ENCODE results near the gene FUS.

Gene FUS

GRCh38 chr16:31202414-31203375, 22.8 kb downstream of the FUS start, which contains the start of gene PYCARD:
Gene PYCARD (minus strand): TSS chr16:31202760. CDS start chr16:31202690, 70 bp downstream.
- no peak for DNase-seq (ENCODE audit: low spot score)

DNA sequence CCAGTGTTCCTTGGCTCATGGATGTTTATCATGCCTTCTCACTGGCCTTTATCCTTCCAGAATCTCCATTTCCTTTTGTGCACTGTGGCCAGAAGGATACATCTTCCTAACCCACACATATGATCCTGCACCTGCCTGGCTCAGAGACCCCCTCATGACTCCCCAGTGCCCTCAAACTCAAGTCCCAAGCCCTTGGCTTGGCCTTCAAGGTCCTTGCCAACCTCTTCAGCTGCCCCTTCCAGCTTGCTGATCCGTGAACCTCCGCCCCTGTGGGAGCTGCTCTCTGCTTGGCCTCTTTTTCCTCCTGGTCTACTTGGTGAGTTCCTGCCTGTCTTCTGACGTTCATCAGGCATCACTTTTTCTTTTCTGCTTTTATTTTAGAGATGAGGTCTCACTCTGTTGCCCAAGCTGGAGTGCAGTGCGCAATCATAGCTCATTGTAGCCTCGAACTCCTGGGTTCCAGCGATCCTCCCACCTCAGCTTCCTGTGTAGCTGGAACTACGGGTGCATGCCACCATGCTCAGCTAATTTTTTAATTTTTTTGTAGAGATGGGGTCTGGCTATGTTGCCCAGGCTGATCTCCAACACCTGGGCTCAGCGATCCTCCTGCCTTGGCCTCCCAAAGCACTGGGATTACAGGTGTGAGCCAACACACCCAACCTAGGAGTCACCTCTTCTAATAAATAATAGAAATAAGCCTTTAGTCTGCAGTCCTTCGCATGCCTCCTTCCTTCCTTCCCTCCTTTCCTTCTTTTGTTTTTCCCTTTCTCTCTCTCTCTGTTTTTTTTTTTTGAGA, 25.1 kb downstream of the FUS start:
- no peak for DNase-seq (ENCODE audit: low spot score)

DNA sequence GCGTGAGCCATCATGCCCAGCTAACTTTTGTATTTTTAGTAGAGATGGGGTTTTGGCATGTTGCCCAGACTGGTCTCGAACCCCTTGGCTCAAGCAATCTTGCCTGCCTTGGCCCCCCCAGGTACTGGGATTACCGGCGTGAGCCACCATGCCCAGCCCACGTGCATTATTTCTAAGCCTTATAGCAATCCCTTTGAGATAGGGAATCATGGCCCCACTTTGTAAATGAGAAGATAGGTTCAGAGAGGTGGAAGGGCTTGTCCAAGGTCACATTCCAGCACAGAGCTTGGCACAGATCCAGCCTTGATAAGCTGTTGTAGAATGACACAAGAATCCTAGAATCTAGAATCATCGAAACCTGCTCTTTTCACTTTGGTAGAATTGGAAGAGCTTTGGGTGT, 26.8 kb downstream of the FUS start:
- no peak for DNase-seq (ENCODE audit: low spot score)

DNA sequence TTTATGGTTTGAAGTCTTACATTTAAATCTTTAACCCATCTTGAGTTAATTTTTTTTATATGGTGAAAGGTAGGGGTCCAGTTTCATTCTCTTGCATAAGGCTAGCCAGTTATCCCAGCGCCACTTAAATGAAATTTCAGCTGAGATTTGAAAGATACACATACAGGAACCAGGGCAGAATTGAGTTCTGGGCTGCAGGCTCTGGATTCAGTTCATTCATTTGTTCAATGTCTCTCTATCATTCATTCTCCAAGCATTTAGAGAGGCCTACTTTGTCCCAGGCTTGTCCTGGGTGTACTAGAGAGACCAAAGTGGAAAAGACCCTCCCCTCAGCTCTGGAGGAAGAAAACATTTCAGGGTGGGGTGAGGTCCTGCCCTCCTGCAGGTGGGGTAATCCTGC, 33.4 kb downstream of the FUS start:
- no peak for DNase-seq (ENCODE audit: low spot score)

GRCh38 chr16:31213877-31214707, 34.2 kb downstream of the FUS start, which contains the start of gene TRIM72:
Gene TRIM72 (plus strand): TSS chr16:31214119. CDS start chr16:31214739, 620 bp downstream.
- DNase-seq (ENCODE audit: low spot score): no peak

DNA sequence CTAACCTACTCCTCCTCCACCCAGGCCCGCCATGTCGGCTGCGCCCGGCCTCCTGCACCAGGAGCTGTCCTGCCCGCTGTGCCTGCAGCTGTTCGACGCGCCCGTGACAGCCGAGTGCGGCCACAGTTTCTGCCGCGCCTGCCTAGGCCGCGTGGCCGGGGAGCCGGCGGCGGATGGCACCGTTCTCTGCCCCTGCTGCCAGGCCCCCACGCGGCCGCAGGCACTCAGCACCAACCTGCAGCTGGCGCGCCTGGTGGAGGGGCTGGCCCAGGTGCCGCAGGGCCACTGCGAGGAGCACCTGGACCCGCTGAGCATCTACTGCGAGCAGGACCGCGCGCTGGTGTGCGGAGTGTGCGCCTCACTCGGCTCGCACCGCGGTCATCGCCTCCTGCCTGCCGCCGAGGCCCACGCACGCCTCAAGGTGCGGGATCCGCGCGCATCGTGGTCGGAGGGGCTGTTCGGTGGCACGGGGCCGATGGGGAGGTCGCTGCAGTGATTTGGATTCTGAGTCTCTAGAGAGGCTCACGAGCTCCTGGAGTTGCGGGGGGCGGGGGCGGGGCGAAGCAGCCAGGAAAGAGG, 34.9 kb downstream of the FUS start:
- no peak for DNase-seq (ENCODE audit: low spot score)

GRCh38 chr16:31215287-31216162, 35.6 kb downstream of the FUS start:
- DNase-seq (ENCODE audit: low spot score): no peak

DNA sequence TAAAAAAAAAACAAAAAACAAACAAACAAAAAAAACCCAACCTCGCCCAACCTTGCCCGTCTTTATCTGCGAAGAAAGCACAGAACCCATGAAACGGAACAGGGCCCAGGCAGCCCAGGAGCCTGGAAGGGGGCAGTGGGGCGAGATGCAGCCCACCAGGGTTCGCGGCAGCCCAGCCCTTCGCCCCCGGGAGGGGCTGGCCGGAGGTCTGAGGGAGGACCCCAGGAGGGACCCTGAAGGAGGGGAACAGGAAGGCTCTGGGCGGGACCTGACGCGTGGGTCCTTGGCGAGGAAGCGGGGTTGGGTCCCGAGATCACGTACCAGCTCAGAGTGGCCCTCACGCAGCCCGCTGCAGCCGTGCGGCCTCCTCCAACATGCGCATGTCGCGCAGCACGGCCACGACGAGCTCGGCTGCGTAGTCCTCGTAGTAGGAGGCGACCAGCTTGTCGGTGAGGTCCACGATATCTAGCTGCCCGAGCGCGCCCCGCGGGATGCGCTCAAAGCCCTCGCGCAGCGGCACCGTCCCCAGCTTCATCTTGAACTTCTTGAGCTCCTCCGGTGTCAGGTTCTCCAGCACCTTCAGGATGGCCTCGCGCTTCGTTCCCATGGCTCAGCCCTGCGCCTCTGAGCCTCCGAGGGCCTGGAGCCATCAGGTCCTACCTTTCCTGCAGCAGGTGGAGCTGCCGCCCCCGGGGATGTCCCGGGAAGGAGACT, 36.6 kb downstream of the FUS start, which contains the start of gene PYDC1:
PYDC1 (minus strand) TSS at position 714 of the 714 bp plus-strand sequence; CDS start at position 607, 107 bp downstream.
- no peak for DNase-seq (ENCODE audit: low spot score)

- DNase-seq (ENCODE audit: low spot score): no peak
These were observed 37.2 kb downstream of the FUS start for GRCh38 chr16:31217136-31217530.

- DNase-seq (ENCODE audit: low spot score): no peak
These were observed 39.3 kb downstream of the FUS start for GRCh38 chr16:31219154-31219741.

DNA sequence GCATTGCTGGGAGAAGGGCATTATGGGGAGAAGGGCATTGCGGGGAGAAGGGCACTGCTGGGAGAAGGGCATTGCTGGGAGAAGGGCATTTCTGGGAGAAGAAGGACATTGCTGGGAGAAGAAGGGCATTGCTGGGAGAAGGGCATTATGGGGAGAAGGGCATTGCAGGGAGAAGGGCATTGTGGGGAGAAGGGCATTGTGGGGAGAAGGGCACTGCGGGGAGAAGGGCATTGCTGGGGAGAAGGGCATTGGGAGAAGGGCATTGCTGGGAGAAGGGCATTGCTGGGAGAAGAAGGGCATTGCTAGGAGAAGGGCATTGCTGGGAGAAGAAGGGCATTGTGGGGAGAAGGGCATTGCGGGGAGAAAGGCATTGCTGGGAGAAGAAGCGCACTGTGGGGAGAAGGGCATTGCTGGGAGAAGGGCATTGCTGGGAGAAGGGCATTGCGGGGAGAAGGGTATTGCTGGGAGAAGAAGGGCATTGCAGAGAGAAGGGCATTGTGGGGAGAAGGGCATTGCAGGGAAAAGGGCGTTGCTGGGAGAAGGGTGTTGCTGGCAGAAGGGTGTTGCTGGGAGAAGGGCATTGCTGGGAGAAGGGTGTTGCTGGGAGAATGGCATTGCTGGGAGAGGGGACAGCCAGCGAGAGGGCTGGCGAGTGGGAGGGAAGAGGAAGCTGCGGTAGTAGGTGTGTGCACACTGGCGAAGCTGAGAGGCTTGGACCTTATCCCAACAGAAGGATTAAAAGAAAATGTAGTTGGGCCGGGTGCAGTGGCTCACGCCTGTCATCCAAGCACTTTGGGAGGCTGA, 41.6 kb downstream of the FUS start:
- DNase-seq (ENCODE audit: low spot score): no peak

- no peak for DNase-seq (ENCODE audit: low spot score)
These were observed 43.1 kb downstream of the FUS start for GRCh38 chr16:31223044-31223443.

DNA sequence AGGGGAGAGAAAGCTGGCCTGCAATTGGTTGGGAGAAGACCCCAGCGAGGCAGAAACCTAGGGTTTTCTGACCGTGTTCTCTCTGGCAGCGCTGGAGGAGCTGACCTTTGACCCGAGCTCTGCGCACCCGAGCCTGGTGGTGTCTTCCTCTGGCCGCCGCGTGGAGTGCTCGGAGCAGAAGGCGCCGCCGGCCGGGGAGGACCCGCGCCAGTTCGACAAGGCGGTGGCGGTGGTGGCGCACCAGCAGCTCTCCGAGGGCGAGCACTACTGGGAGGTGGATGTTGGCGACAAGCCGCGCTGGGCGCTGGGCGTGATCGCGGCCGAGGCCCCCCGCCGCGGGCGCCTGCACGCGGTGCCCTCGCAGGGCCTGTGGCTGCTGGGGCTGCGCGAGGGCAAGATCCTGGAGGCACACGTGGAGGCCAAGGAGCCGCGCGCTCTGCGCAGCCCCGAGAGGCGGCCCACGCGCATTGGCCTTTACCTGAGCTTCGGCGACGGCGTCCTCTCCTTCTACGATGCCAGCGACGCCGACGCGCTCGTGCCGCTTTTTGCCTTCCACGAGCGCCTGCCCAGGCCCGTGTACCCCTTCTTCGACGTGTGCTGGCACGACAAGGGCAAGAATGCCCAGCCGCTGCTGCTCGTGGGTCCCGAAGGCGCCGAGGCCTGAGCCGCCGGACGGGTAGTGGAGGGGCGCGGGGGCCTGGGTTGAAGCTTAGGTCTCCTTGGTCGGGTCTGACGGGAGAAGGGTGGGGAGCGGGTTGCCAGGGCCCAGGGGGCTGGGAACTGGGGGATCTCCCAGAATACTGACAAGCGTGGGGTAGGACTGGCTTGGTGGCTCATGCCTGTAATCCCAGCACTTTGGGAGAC, 44.4 kb downstream of the FUS start:
- DNase-seq (ENCODE audit: low spot score): no peak

DNA sequence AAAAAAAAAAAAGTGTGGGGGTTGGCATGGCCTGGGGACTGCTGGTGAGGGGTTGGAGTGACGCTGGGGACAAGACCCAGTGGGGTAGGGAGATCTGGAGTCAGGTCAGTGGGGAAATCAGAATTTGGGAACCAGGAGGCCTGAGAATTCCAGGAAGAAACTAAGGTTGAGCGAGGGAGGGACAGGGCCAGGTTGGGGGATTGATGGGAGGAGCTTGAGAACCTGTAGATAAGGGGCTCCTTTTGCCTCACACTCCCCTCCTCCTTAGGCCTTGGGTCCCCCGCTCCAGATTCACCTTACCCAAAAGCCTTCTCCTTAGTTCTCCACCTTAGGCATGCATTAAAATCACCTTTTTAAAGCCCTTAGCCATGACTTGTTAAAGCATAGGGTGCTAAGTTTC, 45.3 kb downstream of the FUS start:
- no peak for DNase-seq (ENCODE audit: low spot score)

GRCh38 chr16:31228206-31228605, 48.3 kb downstream of the FUS start:
- no peak for DNase-seq (ENCODE audit: low spot score)

- DNase-seq (ENCODE audit: low spot score): no peak
These were observed 49.6 kb downstream of the FUS start for GRCh38 chr16:31229501-31229900.

DNA sequence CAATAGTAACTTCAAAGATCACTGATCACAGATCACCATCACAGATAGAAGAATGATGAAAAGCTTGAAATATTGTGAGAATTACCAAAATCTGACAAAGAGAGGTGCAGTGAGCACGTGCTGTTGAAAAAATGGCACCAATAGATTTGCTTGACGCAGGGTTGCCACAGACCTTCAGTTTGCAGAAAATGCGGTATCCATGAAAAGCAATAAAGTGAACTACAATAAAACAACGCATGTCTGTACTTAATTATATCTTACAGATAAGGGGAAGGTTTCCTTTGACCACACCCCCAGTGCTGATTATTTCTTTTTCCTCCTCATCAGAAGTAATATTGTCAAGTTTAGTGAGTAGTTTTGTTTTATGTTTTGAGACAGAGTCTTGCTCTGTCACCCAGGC, 58.1 kb downstream of the FUS start:
- no peak for DNase-seq (ENCODE audit: low spot score)

Data from activated CD4-positive, alpha-beta T cell treated with anti-CD3 and anti-CD28 coated beads, Interleukin-2, Interleukin-4, amounts not matched to agents 100 ng/mL and 50 ng/mL, durations not matched to agents 16 hours and 8 hours (primary cell).